Lower lobe of right lung (tissue), 2 donors: ENCODE measurements around the gene ZNF410. TPM values are rescaled to one million over a fixed set of nuclear protein-coding genes. Genes with fewer than 3 reads are reported as not detected.
A peak's percentile ranks its signal among the peaks of the same experiment; 100 is the strongest.
"Not testable (repeated sequence)": the region's sequence is repeated elsewhere in the genome, so short reads cannot be mapped to it uniquely, and the experiment has no call there.

Experiments
- ATAC-seq, 2 donors: fragments of 200-7000 bp; cut with Tn5 transposase; one replicate each; pipeline ENCODE4 v1.9.1; 2020 to 2022; ENCODE audit warnings: mild to moderate bottlenecking in 2 of 2, moderate library complexity in 2 of 2
- DNase-seq: peaks from one replicate; pipeline ENCODE4 v3.0.0-alpha.2; 2020
- H3K27ac ChIP-seq: fragments of 200-600 bp; one replicate; pipeline ENCODE4 v1.8.0; 2022
- H3K27me3 ChIP-seq: fragments of 200-600 bp; one replicate; pipeline ENCODE4 v1.8.0; 2022; ENCODE audit warnings: low read depth
- H3K36me3 ChIP-seq: fragments of 200-600 bp; one replicate; pipeline ENCODE4 v1.8.0; 2022; ENCODE audit warnings: mild to moderate bottlenecking
- H3K4me1 ChIP-seq: fragments of 200-600 bp; one replicate; pipeline ENCODE4 v1.8.0; 2022
- H3K4me3 ChIP-seq: fragments of 200-600 bp; one replicate; pipeline ENCODE4 v1.8.0; 2022; ENCODE audit warnings: mild to moderate bottlenecking
- H3K9me3 ChIP-seq: fragments of 200-600 bp; one replicate; pipeline ENCODE4 v1.8.0; 2022
- CTCF ChIP-seq: fragments of 200-600 bp; IDR thresholded peaks from one replicate; pipeline ENCODE4 v1.8.0; 2022; ENCODE audit warnings: antibody characterized with exemption, mild to moderate bottlenecking
- intact Hi-C: fragments of 100-400 bp; cut with DNase I; formaldehyde crosslinking; loops from one replicate; pipeline ENCODE4 v1.11.0; 2022
- total RNA-seq: library from RNA; stranded (reverse); fragmentation: NEBNext Ultra II Directional; extraction: Animal tissue kit (Norgen Biotek cat#: 25700); gene quantifications from one replicate; pipeline ENCODE4 v1.2.1, GENCODE V29; 2021
- donor health status: DM: no; HTN: yes; CAD: no; lungs with severe emphysema.

ZNF410 gene
- total RNA-seq, 1 donor from 2014 or later, result 41.5 TPM

DNA sequence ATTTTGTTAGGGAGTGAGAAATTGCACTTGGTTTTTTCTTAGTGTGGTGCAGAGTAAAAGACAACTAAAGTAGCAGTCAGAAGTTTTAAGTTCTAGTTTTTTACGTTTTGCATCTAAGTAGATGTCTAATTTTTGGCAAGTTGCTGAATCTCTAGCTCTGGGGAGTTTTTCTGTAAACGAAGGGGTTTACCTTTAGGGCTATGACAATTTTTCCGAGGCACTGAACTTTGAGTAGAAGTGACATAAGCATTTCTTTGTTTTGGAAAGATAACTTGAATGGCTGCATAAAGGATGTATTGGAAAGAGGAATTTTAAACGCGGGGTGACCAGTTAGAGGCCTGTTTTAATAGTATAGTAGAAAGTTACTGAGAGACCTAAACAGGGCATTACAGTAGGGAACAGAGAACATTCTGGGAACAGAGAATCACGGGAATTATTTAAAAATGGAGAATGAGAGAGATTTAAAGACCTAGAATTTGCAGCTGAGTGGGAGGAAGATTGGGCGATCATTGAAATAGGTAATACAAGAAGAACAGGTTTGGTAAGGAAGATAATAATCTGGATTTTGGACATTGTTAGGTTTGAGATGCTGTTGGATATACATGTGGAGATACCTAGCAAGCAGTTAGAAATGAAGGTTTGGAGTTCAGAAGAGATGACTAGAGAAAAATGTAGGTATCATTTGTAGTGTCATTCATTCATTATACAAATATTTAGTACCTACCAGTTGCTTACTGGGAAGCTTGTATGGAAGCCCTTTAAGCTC is 1.2 kb downstream of the ZNF410 start:
- intact Hi-C loops, result no loop called here
- TF ChIP-seq CTCF, result no peak
- Histone ChIP-seq H3K27me3 (no peaks in the 10 kb centered on the region), H3K4me3 (peak overlapping the region; percentile 73), H3K36me3 (peaks cover 13% of the 10 kb centered on the region), H3K27ac (peak overlapping the region; percentile 90), H3K9me3 (no peaks in the 10 kb centered on the region), H3K4me1 (peaks cover 36% of the 10 kb centered on the region)
- no peak for ATAC-seq
- DNase-seq, result no peak

GRCh38 chr14:73888460-73888725 is 1.7 kb downstream of the ZNF410 start:
- DNase-seq, result no peak
- Histone ChIP-seq H3K27me3 (no peaks in the 10 kb centered on the region), H3K36me3 (peaks cover 18% of the 10 kb centered on the region), H3K9me3 (no peaks in the 10 kb centered on the region), H3K4me1 (peaks cover 36% of the 10 kb centered on the region), H3K27ac (no peak overlapping the region), H3K4me3 (peak overlapping the region; percentile 73)
- TF ChIP-seq CTCF, result no peak
- intact Hi-C loops, result no loop called here
- ATAC-seq, result no peak

DNA sequence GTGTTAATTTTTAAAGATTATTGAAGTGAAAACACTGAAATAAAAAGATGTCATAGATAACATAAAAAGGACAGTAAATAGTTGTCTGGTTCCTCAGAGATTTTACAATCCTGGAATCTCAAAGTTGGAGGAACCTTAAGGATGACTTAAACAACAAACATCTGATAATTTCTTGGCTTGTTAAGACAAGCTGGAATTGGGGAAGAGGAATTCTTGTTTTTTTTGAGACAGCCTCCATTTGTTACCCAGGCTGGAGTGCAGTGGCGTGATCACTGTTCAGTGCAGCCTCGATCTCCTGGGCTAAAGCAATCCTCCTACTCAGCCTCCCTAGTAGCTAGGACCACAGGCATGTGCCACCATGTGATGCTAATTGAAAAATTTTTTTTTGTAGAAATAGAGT is 2.3 kb downstream of the ZNF410 start:
- H3K4me3 ChIP-seq, result no peak overlapping the region
- no peaks in the 10 kb centered on the region for H3K9me3 ChIP-seq
- peaks cover 36% of the 10 kb centered on the region for H3K4me1 ChIP-seq
- H3K36me3 ChIP-seq, result peaks cover 24% of the 10 kb centered on the region
- DNase-seq (no peak), ATAC-seq (no peak)
- no peaks in the 10 kb centered on the region for H3K27me3 ChIP-seq
- intact Hi-C loops, result no loop called here
- TF ChIP-seq CTCF, result no peak
- no peak overlapping the region for H3K27ac ChIP-seq

GRCh38 chr14:73889376-73889775 is 2.7 kb downstream of the ZNF410 start:
- DNase-seq (no peak), ATAC-seq (no peak)
- Histone ChIP-seq H3K4me3 (no peak overlapping the region), H3K36me3 (peaks cover 28% of the 10 kb centered on the region), H3K27me3 (no peaks in the 10 kb centered on the region), H3K9me3 (no peaks in the 10 kb centered on the region), H3K4me1 (peaks cover 36% of the 10 kb centered on the region), H3K27ac (no peak overlapping the region)
- no peak for TF ChIP-seq CTCF
- intact Hi-C loops, result no loop called here

- peak; percentile 78 to 79 for ATAC-seq
Measured at GRCh38 chr14:73894180-73894687, 7.6 kb downstream of the ZNF410 start.

DNA sequence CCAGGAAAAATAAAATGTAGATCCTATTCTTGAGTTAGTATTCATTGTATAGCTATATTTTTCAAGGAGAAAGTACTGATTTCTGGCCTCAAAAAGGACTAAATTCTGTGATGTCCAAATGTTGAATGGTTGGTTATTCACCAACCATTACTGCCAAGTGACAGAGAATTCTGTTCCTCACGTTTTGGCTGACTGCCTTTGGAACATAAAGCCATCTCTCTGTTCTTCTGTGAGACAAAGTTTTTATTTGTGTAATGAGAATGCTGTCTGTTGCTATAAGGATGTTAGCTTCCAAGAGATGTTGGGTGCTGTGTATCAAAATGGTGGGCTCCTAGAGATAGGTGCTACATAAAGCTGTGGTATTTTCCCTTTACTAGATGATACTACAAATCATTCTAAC is 9.3 kb downstream of the ZNF410 start:
- no peak for ATAC-seq
- Histone ChIP-seq H3K36me3 (peaks cover 94% of the 10 kb centered on the region), H3K4me3 (no peak overlapping the region), H3K4me1 (no peaks in the 10 kb centered on the region), H3K27me3 (no peaks in the 10 kb centered on the region), H3K27ac (no peak overlapping the region), H3K9me3 (no peaks in the 10 kb centered on the region)
- intact Hi-C loops, result no loop called here
- no peak for TF ChIP-seq CTCF
- DNase-seq, result no peak

More at GRCh38 chr14:73894180-73894687, 7.6 kb downstream of the ZNF410 start:
- H3K9me3 ChIP-seq, H3K27ac ChIP-seq, intact Hi-C loops, H3K27me3 ChIP-seq, H3K4me1 ChIP-seq, H3K4me3 ChIP-seq: not testable (repeated sequence)
- DNase-seq, result peak; percentile 55
- peaks cover 77% of the 10 kb centered on the region for H3K36me3 ChIP-seq
